ENCODE data around the gene HABP2.

Gene HABP2

GRCh38 chr10:113540845-113541548 lies 11.9 kb upstream of the HABP2 start:
- H3K36me3 Mint-ChIP-seq: no peaks in the 10 kb centered on the region
- H3K27ac Mint-ChIP-seq: no peak overlapping the region
- peaks cover 1% of the 10 kb centered on the region for H3K27me3 Mint-ChIP-seq
- no peak overlapping the region for H3K4me3 Mint-ChIP-seq
- H3K9me3 Mint-ChIP-seq: no peaks in the 10 kb centered on the region
- no peaks in the 10 kb centered on the region for H3K4me1 Mint-ChIP-seq

- H3K9me3 Mint-ChIP-seq: no peaks in the 10 kb centered on the region
These were observed 11.3 kb upstream of the HABP2 start for GRCh38 chr10:113541549-113541927.

GRCh38 chr10:113543107-113543955 lies 9.5 kb upstream of the HABP2 start:
- Mint-ChIP-seq H3K27me3 (peaks cover 1% of the 10 kb centered on the region), H3K9me3 (no peaks in the 10 kb centered on the region), H3K36me3 (no peaks in the 10 kb centered on the region), H3K27ac (no peak overlapping the region), H3K4me3 (no peak overlapping the region), H3K4me1 (no peaks in the 10 kb centered on the region)

More at GRCh38 chr10:113541549-113541927, 11.3 kb upstream of the HABP2 start:
- no peak overlapping the region for H3K27ac Mint-ChIP-seq
- no peaks in the 10 kb centered on the region for H3K36me3 Mint-ChIP-seq
- H3K27me3 Mint-ChIP-seq: peaks cover 2% of the 10 kb centered on the region
- no peaks in the 10 kb centered on the region for H3K4me1 Mint-ChIP-seq
- H3K4me3 Mint-ChIP-seq: no peak overlapping the region

- no peaks in the 10 kb centered on the region for H3K36me3 Mint-ChIP-seq
- peaks cover 1% of the 10 kb centered on the region for H3K27me3 Mint-ChIP-seq
- H3K4me3 Mint-ChIP-seq: no peak overlapping the region
- no peaks in the 10 kb centered on the region for H3K9me3 Mint-ChIP-seq
- H3K4me1 Mint-ChIP-seq: no peaks in the 10 kb centered on the region
- H3K27ac Mint-ChIP-seq: no peak overlapping the region
These were observed 8.5 kb upstream of the HABP2 start for GRCh38 chr10:113544392-113544791.

- peaks cover 1% of the 10 kb centered on the region for H3K27me3 Mint-ChIP-seq
- no peak overlapping the region for H3K4me3 Mint-ChIP-seq
- no peak overlapping the region for H3K27ac Mint-ChIP-seq
- H3K36me3 Mint-ChIP-seq: no peaks in the 10 kb centered on the region
- no peaks in the 10 kb centered on the region for H3K4me1 Mint-ChIP-seq
- H3K9me3 Mint-ChIP-seq: no peaks in the 10 kb centered on the region
These were observed 5.4 kb upstream of the HABP2 start for GRCh38 chr10:113547426-113547825.

GRCh38 chr10:113549856-113550255 lies 3.0 kb upstream of the HABP2 start:
- Mint-ChIP-seq H3K4me1 (no peaks in the 10 kb centered on the region), H3K27ac (no peak overlapping the region), H3K4me3 (no peak overlapping the region), H3K27me3 (peaks cover 2% of the 10 kb centered on the region), H3K9me3 (no peaks in the 10 kb centered on the region), H3K36me3 (no peaks in the 10 kb centered on the region)

GRCh38 chr10:113550365-113550764 lies 2.5 kb upstream of the HABP2 start:
- H3K27ac Mint-ChIP-seq: no peak overlapping the region
- H3K9me3 Mint-ChIP-seq: no peaks in the 10 kb centered on the region

GRCh38 chr10:113552014-113552413 lies 839 bp upstream of the HABP2 start:
- Mint-ChIP-seq H3K36me3 (no peaks in the 10 kb centered on the region), H3K4me3 (no peak overlapping the region), H3K27me3 (peaks cover 1% of the 10 kb centered on the region), H3K4me1 (no peaks in the 10 kb centered on the region), H3K9me3 (no peaks in the 10 kb centered on the region), H3K27ac (no peak overlapping the region)

More at GRCh38 chr10:113550365-113550764, 2.5 kb upstream of the HABP2 start:
- Mint-ChIP-seq H3K27me3 (peaks cover 2% of the 10 kb centered on the region), H3K4me3 (no peak overlapping the region), H3K36me3 (no peaks in the 10 kb centered on the region), H3K4me1 (no peaks in the 10 kb centered on the region)

GRCh38 chr10:113553149-113553548 lies 296 bp downstream of the HABP2 start:
- Mint-ChIP-seq H3K36me3 (no peaks in the 10 kb centered on the region), H3K4me3 (no peak overlapping the region), H3K4me1 (no peaks in the 10 kb centered on the region), H3K27ac (no peak overlapping the region), H3K9me3 (no peaks in the 10 kb centered on the region), H3K27me3 (peaks cover 7% of the 10 kb centered on the region)

- no peaks in the 10 kb centered on the region for H3K4me1 Mint-ChIP-seq
- no peaks in the 10 kb centered on the region for H3K9me3 Mint-ChIP-seq
- no peaks in the 10 kb centered on the region for H3K36me3 Mint-ChIP-seq
- no peak overlapping the region for H3K27ac Mint-ChIP-seq
- H3K4me3 Mint-ChIP-seq: no peak overlapping the region
- H3K27me3 Mint-ChIP-seq: peaks cover 7% of the 10 kb centered on the region
These were observed 1.4 kb downstream of the HABP2 start for GRCh38 chr10:113554214-113554613.

- peaks cover 7% of the 10 kb centered on the region for H3K27me3 Mint-ChIP-seq
- no peak overlapping the region for H3K27ac Mint-ChIP-seq
- no peak overlapping the region for H3K4me3 Mint-ChIP-seq
- H3K36me3 Mint-ChIP-seq: no peaks in the 10 kb centered on the region
- H3K9me3 Mint-ChIP-seq: no peaks in the 10 kb centered on the region
- no peaks in the 10 kb centered on the region for H3K4me1 Mint-ChIP-seq
These were observed 2.4 kb downstream of the HABP2 start for GRCh38 chr10:113555245-113555644.

- peaks cover 7% of the 10 kb centered on the region for H3K27me3 Mint-ChIP-seq
- H3K4me3 Mint-ChIP-seq: no peak overlapping the region
- H3K9me3 Mint-ChIP-seq: no peaks in the 10 kb centered on the region
- no peaks in the 10 kb centered on the region for H3K36me3 Mint-ChIP-seq
- no peak overlapping the region for H3K27ac Mint-ChIP-seq
- no peaks in the 10 kb centered on the region for H3K4me1 Mint-ChIP-seq
These were observed 2.9 kb downstream of the HABP2 start for GRCh38 chr10:113555751-113556150.

GRCh38 chr10:113557424-113557862 lies 4.6 kb downstream of the HABP2 start:
- Mint-ChIP-seq H3K27me3 (peaks cover 7% of the 10 kb centered on the region), H3K9me3 (no peaks in the 10 kb centered on the region), H3K4me1 (no peaks in the 10 kb centered on the region), H3K4me3 (no peak overlapping the region), H3K36me3 (no peaks in the 10 kb centered on the region), H3K27ac (no peak overlapping the region)

GRCh38 chr10:113557903-113558321 lies 5.1 kb downstream of the HABP2 start:
- Mint-ChIP-seq H3K27me3 (peaks cover 7% of the 10 kb centered on the region), H3K4me3 (no peak overlapping the region), H3K9me3 (no peaks in the 10 kb centered on the region), H3K27ac (no peak overlapping the region), H3K4me1 (no peaks in the 10 kb centered on the region), H3K36me3 (no peaks in the 10 kb centered on the region)

GRCh38 chr10:113560071-113560470 lies 7.2 kb downstream of the HABP2 start:
- H3K4me3 Mint-ChIP-seq: no peak overlapping the region
- no peaks in the 10 kb centered on the region for H3K9me3 Mint-ChIP-seq
- H3K4me1 Mint-ChIP-seq: no peaks in the 10 kb centered on the region
- H3K27ac Mint-ChIP-seq: no peak overlapping the region
- peaks cover 6% of the 10 kb centered on the region for H3K27me3 Mint-ChIP-seq
- no peaks in the 10 kb centered on the region for H3K36me3 Mint-ChIP-seq

GRCh38 chr10:113561214-113561613 lies 8.4 kb downstream of the HABP2 start:
- no peak overlapping the region for H3K27ac Mint-ChIP-seq
- H3K4me3 Mint-ChIP-seq: no peak overlapping the region
- H3K4me1 Mint-ChIP-seq: no peaks in the 10 kb centered on the region
- H3K36me3 Mint-ChIP-seq: no peaks in the 10 kb centered on the region
- H3K27me3 Mint-ChIP-seq: peaks cover 6% of the 10 kb centered on the region
- H3K9me3 Mint-ChIP-seq: no peaks in the 10 kb centered on the region
